Mesenchymal stem cell (in vitro differentiated cells and primary cell): ENCODE data around the gene AGPAT2.

Experiments
- DNase-seq: peaks from one replicate; pipeline ENCODE4 v3.0.0-alpha.2; 2013
- H2AFZ ChIP-seq: one replicate; pipeline ENCODE4 v1.6.1; 2013; ENCODE audit warnings: low read depth, mild to moderate bottlenecking, control low read depth, inconsistent platforms, low read length, moderate library complexity
- H2AK5ac ChIP-seq: 2 replicates; pipeline ENCODE4 v1.6.1; 2013; ENCODE audit warnings: low read length, moderate library complexity, mild to moderate bottlenecking, inconsistent platforms; ENCODE audit not compliant: severe bottlenecking
- H2BK120ac ChIP-seq: one replicate; pipeline ENCODE4 v1.6.1; 2013; ENCODE audit warnings: low read depth, mild to moderate bottlenecking, inconsistent platforms, low read length, moderate library complexity
- H2BK12ac ChIP-seq, 2 experiments: one replicate each; pipeline ENCODE4 v1.6.1; 2013; ENCODE audit warnings: inconsistent platforms in 2 of 2, low read length in 2 of 2, mild to moderate bottlenecking in 2 of 2, moderate library complexity in 2 of 2, control low read depth in 1 of 2
- H2BK15ac ChIP-seq: one replicate; pipeline ENCODE4 v1.6.1; 2013; ENCODE audit warnings: mild to moderate bottlenecking, low read depth, inconsistent platforms; ENCODE audit not compliant: poor library complexity, severe bottlenecking
- H2BK5ac ChIP-seq: 2 replicates; pipeline ENCODE4 v1.6.1; 2013; ENCODE audit warnings: low read depth, mild to moderate bottlenecking, low read length, control low read depth, inconsistent platforms; ENCODE audit not compliant: poor library complexity, severe bottlenecking
- H3K14ac ChIP-seq, 2 experiments: one replicate each; pipeline ENCODE4 v1.6.1; 2013; ENCODE audit warnings: inconsistent platforms in 2 of 2, low read length in 2 of 2, control low read depth in 1 of 2, mild to moderate bottlenecking in 1 of 2, moderate library complexity in 1 of 2
- H3K18ac ChIP-seq, 2 experiments: one replicate each; pipeline ENCODE4 v1.6.1; 2013; ENCODE audit warnings: inconsistent platforms in 2 of 2, low read length in 2 of 2, control low read depth in 1 of 2, low read depth in 1 of 2, mild to moderate bottlenecking in 1 of 2
- H3K23ac ChIP-seq, 2 experiments: one replicate each; pipeline ENCODE4 v1.6.1; 2013; ENCODE audit warnings: inconsistent platforms in 2 of 2, low read length in 2 of 2, mild to moderate bottlenecking in 2 of 2, moderate library complexity in 2 of 2, control low read depth in 1 of 2
- H3K27ac ChIP-seq: 2 replicates; pipeline ENCODE4 v1.5.1; 2013; ENCODE audit warnings: mild to moderate bottlenecking, moderate library complexity, low read length, control low read depth, inconsistent platforms; ENCODE audit not compliant: poor library complexity, severe bottlenecking
- H3K27me3 ChIP-seq, 2 experiments: 2 replicates each; pipeline versions ENCODE4 v1.6.1 to v1.7.0; 2013; ENCODE audit warnings: low read length in 2 of 2, mild to moderate bottlenecking in 2 of 2, moderate library complexity in 2 of 2, control low read depth in 1 of 2, inconsistent platforms in 1 of 2; ENCODE audit not compliant: control insufficient read depth in 1 of 2, insufficient read depth in 1 of 2
- H3K36me3 ChIP-seq, 2 experiments: 2 replicates each; pipeline versions ENCODE4 v1.6.1 to v1.7.0; 2013; ENCODE audit warnings: low read length in 2 of 2, control low read depth in 1 of 2, inconsistent platforms in 1 of 2, low read depth in 1 of 2, mild to moderate bottlenecking in 1 of 2; ENCODE audit not compliant: insufficient read depth in 2 of 2, control insufficient read depth in 1 of 2
- H3K4ac ChIP-seq, 2 experiments: one replicate each; pipeline ENCODE4 v1.6.1; 2013; ENCODE audit warnings: inconsistent platforms in 2 of 2, low read length in 2 of 2, mild to moderate bottlenecking in 2 of 2, moderate library complexity in 2 of 2, control low read depth in 1 of 2, low read depth in 1 of 2
- H3K4me1 ChIP-seq: 2 replicates; pipeline ENCODE4 v1.6.1; 2013; ENCODE audit warnings: low read depth, low read length, control low read depth; ENCODE audit not compliant: control insufficient read depth, insufficient read depth
- H3K4me2 ChIP-seq: 2 replicates; pipeline ENCODE4 v1.6.1; 2013; ENCODE audit warnings: low read length, mild to moderate bottlenecking, inconsistent platforms; ENCODE audit not compliant: poor library complexity, severe bottlenecking
- H3K4me3 ChIP-seq, 2 experiments: 2 replicates each; pipeline versions ENCODE4 v1.5.1 to v1.7.0; 2013; ENCODE audit warnings: low read length in 2 of 2, mild to moderate bottlenecking in 2 of 2, control low read depth in 1 of 2, low read depth in 1 of 2; ENCODE audit not compliant: insufficient read depth in 1 of 2
- H3K79me1 ChIP-seq: replicated peaks from 2 replicates; pipeline ENCODE4 v1.6.1; 2013; ENCODE audit warnings: mild to moderate bottlenecking, control low read depth, low read length, inconsistent platforms; ENCODE audit not compliant: poor library complexity, severe bottlenecking
- H3K9ac ChIP-seq: 2 replicates; pipeline ENCODE4 v1.7.0; 2013; ENCODE audit warnings: mild to moderate bottlenecking, low read length, moderate library complexity
- H3K9me3 ChIP-seq: 2 replicates; pipeline ENCODE4 v1.7.0; 2013; ENCODE audit warnings: mild to moderate bottlenecking, low read length; ENCODE audit not compliant: control insufficient read depth
- H4K8ac ChIP-seq: one replicate; pipeline ENCODE4 v1.6.1; 2013; ENCODE audit warnings: inconsistent platforms, mild to moderate bottlenecking, low read length, moderate library complexity
- H4K91ac ChIP-seq: one replicate; pipeline ENCODE4 v1.6.1; 2013; ENCODE audit warnings: mild to moderate bottlenecking, low read length, inconsistent platforms
- WGBS: methylation state at CpG from one replicate; pipeline ENCODE4 v1.1.7; 2013; ENCODE audit warnings: mixed read lengths; 5-methylcytosine and 5-hydroxymethylcytosine counted together

The AGPAT2 gene

GRCh38 chr9:136679431-136679941 lies 7.8 kb downstream of the AGPAT2 start:
- Histone ChIP-seq H2BK5ac (no peak overlapping the region), H2AK5ac (no peak overlapping the region), H2AFZ (no peak overlapping the region), H3K4me2 (no peak overlapping the region), H3K36me3 (peaks cover 5 to 50% of the 10 kb centered on the region in 2 experiments), H3K9me3 (no peaks in the 10 kb centered on the region), H4K8ac (no peak overlapping the region), H3K9ac (no peak overlapping the region), H3K4me1 (peaks cover 25% of the 10 kb centered on the region), H3K27ac (no peak overlapping the region), H3K14ac (no peak overlapping the region), H3K4me3 (no peak overlapping the region), H3K79me1 (peaks cover 46% of the 10 kb centered on the region), H2BK120ac (no peak overlapping the region), H4K91ac (no peak overlapping the region), H3K18ac (no peak overlapping the region), H3K4ac (no peak overlapping the region), H2BK12ac (no peak overlapping the region), H2BK15ac (no peak overlapping the region), H3K27me3 (no peaks in the 10 kb centered on the region), H3K23ac (no peak overlapping the region)
- 88% methylated on average over 21 of the region's 22 CpGs for WGBS
- DNase-seq, result no peak

DNA sequence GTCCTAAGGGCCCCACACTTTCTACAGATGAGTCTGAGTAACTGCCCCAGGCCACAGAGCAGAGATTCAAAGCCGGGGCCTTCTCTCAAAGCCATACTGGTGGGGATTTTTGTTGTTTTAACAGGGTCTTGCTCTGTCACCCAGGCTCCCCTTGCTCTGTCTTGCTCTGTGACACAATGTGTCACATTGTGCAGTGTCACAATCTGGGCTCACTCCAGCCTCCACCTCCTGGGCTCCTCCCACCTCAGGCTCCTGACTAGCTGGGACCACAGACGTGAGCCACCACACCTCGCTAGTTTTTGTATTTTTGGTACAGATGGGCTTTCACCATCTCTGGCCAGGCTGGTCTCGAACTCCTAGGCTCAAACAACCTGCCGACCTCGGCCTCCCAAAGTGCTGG lies 8.6 kb downstream of the AGPAT2 start:
- Histone ChIP-seq H2BK12ac (no peak overlapping the region), H3K9ac (no peak overlapping the region), H3K4me3 (no peak overlapping the region), H4K91ac (no peak overlapping the region), H3K4me1 (peaks cover 27% of the 10 kb centered on the region), H3K14ac (no peak overlapping the region), H3K4me2 (no peak overlapping the region), H2AK5ac (no peak overlapping the region), H2AFZ (no peak overlapping the region), H3K36me3 (peaks cover 5 to 52% of the 10 kb centered on the region in 2 experiments), H3K4ac (no peak overlapping the region), H3K27me3 (no peaks in the 10 kb centered on the region), H2BK15ac (no peak overlapping the region), H2BK120ac (no peak overlapping the region), H2BK5ac (no peak overlapping the region), H3K27ac (no peak overlapping the region), H4K8ac (no peak overlapping the region), H3K18ac (no peak overlapping the region), H3K9me3 (no peaks in the 10 kb centered on the region), H3K23ac (no peak overlapping the region), H3K79me1 (peaks cover 41% of the 10 kb centered on the region)
- WGBS, result 93% methylated on average over 6 of the region's 6 CpGs
- DNase-seq, result no peak

GRCh38 chr9:136678034-136678433 lies 9.2 kb downstream of the AGPAT2 start:
- no peak for DNase-seq
- Histone ChIP-seq H3K23ac (no peak overlapping the region), H3K27me3 (no peaks in the 10 kb centered on the region), H3K9ac (no peak overlapping the region), H2BK15ac (no peak overlapping the region), H3K9me3 (no peaks in the 10 kb centered on the region), H2BK12ac (no peak overlapping the region), H3K4me2 (no peak overlapping the region), H3K27ac (no peak overlapping the region), H2AFZ (no peak overlapping the region), H4K91ac (no peak overlapping the region), H3K4me3 (no peak overlapping the region), H2BK120ac (no peak overlapping the region), H3K36me3 (peaks cover 5 to 52% of the 10 kb centered on the region in 2 experiments), H3K18ac (no peak overlapping the region), H3K4ac (no peak overlapping the region), H3K79me1 (peaks cover 36% of the 10 kb centered on the region), H3K14ac (no peak overlapping the region), H3K4me1 (peaks cover 30% of the 10 kb centered on the region), H4K8ac (no peak overlapping the region), H2AK5ac (no peak overlapping the region), H2BK5ac (no peak overlapping the region)
- WGBS, result 94% methylated on average over 15 of the region's 15 CpGs

GRCh38 chr9:136676920-136677686 lies 10.2 kb downstream of the AGPAT2 start:
- no peak overlapping the region for H3K14ac ChIP-seq
- peaks cover 5 to 55% of the 10 kb centered on the region in 2 experiments for H3K36me3 ChIP-seq
- no peaks in the 10 kb centered on the region for H3K9me3 ChIP-seq
- no peak overlapping the region for H2AFZ ChIP-seq
- H2BK15ac ChIP-seq, result no peak overlapping the region
- H2BK12ac ChIP-seq, result no peak overlapping the region
- no peak overlapping the region for H2AK5ac ChIP-seq
- H3K4me2 ChIP-seq, result no peak overlapping the region
- H3K4me3 ChIP-seq, result peak overlapping the region in 1 of 2 experiments; percentile 24
- no peak overlapping the region for H2BK120ac ChIP-seq
- H4K8ac ChIP-seq, result no peak overlapping the region
- no peak overlapping the region for H3K27ac ChIP-seq
- no peak overlapping the region for H4K91ac ChIP-seq
- H3K27me3 ChIP-seq, result no peaks in the 10 kb centered on the region
- no peak overlapping the region for H3K4ac ChIP-seq
- no peak overlapping the region for H2BK5ac ChIP-seq
- no peak for DNase-seq
- peaks cover 30% of the 10 kb centered on the region for H3K4me1 ChIP-seq
- H3K79me1 ChIP-seq, result peaks cover 28% of the 10 kb centered on the region
- no peak overlapping the region for H3K23ac ChIP-seq
- WGBS, result 94% methylated on average over 46 of the region's 46 CpGs
- no peak overlapping the region for H3K18ac ChIP-seq
- H3K9ac ChIP-seq, result no peak overlapping the region
